ENCODE results near the gene AFAP1.

DNA sequence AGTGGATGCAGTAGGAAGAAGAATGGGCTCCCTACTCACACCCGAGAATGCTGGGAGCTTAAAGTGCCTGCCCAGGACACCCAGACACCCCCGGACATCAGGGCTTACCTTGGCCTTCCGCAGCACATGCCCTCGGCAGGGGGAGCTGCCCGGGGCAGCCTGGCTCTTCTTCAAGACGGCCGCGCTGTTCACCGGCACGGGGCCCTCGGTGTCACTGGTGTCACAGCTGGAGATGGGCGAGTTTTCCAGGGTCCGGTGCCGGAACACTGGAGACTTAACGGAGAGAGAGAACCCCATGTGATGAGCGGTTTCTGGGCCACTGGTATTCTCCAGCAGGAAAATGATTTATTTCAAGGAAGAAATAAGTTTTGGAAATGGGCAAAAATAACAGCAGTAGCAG, 170.9 kb downstream of the AFAP1 start:
- TF ChIP-seq, protein P1, sequence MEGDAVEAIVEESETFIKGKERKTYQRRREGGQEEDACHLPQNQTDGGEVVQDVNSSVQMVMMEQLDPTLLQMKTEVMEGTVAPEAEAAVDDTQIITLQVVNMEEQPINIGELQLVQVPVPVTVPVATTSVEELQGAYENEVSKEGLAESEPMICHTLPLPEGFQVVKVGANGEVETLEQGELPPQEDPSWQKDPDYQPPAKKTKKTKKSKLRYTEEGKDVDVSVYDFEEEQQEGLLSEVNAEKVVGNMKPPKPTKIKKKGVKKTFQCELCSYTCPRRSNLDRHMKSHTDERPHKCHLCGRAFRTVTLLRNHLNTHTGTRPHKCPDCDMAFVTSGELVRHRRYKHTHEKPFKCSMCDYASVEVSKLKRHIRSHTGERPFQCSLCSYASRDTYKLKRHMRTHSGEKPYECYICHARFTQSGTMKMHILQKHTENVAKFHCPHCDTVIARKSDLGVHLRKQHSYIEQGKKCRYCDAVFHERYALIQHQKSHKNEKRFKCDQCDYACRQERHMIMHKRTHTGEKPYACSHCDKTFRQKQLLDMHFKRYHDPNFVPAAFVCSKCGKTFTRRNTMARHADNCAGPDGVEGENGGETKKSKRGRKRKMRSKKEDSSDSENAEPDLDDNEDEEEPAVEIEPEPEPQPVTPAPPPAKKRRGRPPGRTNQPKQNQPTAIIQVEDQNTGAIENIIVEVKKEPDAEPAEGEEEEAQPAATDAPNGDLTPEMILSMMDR (IDR thresholded peaks at IDR 0.05), result no peak
- no peak for TF ChIP-seq POLR2A (IDR thresholded peaks at IDR 0.05)
